Left ventricle myocardium inferior (tissue), 1 donor: ENCODE results near the gene DPP6. TPM values are rescaled to one million over a fixed set of nuclear protein-coding genes. Genes with fewer than 3 reads are reported as not detected.

Experiments used
- DNase-seq: peaks from one replicate; pipeline ENCODE4 v3.0.0-alpha.2; 2020
- H3K27ac ChIP-seq: fragments of 200-600 bp; replicated peaks from 2 replicates; pipeline ENCODE4 v1.8.0; 2021
- H3K27me3 ChIP-seq: fragments of 200-600 bp; 2 replicates; pipeline ENCODE4 v1.8.0; 2021; ENCODE audit warnings: low read depth
- H3K36me3 ChIP-seq: fragments of 200-600 bp; 2 replicates; pipeline ENCODE4 v1.8.0; 2021
- H3K4me1 ChIP-seq: fragments of 200-600 bp; 2 replicates; pipeline ENCODE4 v1.8.0; 2021
- H3K4me3 ChIP-seq: fragments of 200-600 bp; 2 replicates; pipeline ENCODE4 v1.8.0; 2021; ENCODE audit warnings: mild to moderate bottlenecking, moderate library complexity
- H3K9me3 ChIP-seq: fragments of 200-600 bp; replicated peaks from 2 replicates; pipeline ENCODE4 v1.8.0; 2021
- intact Hi-C: fragments of 100-400 bp; cut with micrococcal nuclease; formaldehyde crosslinking; loops from one replicate; pipeline ENCODE4 v1.11.0; 2022
- total RNA-seq: library from RNA; stranded (reverse); fragmentation: NEBNext Ultra II Directional; extraction: Animal tissue kit (Norgen Biotek cat#: 25700); gene quantifications from one replicate; pipeline ENCODE4 v1.2.1, GENCODE V29; 2021
- TF ChIP-seq, protein P1 (sequence below): fragments of 200-600 bp; IDR thresholded peaks from 2 replicates; pipeline ENCODE4 v1.8.0; 2021; ENCODE audit warnings: antibody characterized with exemption, mild to moderate bottlenecking, borderline replicate concordance
- donor health status: DM: no; HTN: yes; CAD: no; lungs with severe emphysema.

DPP6 gene
- total RNA-seq, 1 donor from 2014 or later: 0.25 TPM

DNA sequence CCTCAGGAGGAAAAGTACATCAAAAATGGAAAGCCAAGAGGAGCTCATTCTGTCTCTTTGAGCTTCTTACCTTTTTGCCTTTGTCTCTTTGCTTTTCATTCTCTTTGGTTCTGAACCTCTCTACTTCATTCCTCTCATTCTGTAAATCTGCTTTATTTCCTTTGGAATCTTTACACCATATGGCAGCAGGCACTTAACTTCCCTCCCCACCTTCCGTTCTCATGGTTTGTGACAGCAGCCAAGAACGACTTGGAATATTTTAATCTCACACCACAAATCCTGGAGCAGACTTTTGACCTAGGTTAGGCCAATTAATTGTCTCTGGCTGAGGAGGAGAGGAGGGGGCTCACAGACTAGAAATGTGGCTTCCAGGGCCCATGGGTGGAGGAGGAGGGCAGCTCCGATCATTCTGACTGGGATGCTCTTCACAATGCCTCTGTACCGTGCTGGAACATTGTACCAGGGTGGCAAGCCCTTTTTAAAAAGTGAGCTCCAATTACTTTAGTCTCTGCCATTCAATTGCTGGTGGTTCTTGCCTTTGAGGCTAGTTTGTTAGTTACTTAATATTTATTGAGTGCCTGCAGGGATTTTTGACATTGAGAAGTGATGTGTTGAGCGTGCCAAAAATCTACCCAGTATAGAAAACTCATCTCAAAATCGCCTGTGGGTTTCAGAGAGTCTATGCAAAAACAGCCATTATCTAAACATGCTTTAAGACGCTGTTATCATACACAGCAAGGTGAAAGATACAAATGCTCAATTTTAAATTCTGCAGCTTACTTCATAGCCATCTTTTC is 386.6 kb downstream of the DPP6 start:
- Histone ChIP-seq H3K27ac (no peak overlapping the region), H3K4me3 (no peak overlapping the region), H3K9me3 (no peaks in the 10 kb centered on the region), H3K36me3 (no peaks in the 10 kb centered on the region), H3K27me3 (peaks cover 8% of the 10 kb centered on the region), H3K4me1 (no peaks in the 10 kb centered on the region)
- intact Hi-C loops: no loop called here
- DNase-seq: no peak
- TF ChIP-seq, protein P1, sequence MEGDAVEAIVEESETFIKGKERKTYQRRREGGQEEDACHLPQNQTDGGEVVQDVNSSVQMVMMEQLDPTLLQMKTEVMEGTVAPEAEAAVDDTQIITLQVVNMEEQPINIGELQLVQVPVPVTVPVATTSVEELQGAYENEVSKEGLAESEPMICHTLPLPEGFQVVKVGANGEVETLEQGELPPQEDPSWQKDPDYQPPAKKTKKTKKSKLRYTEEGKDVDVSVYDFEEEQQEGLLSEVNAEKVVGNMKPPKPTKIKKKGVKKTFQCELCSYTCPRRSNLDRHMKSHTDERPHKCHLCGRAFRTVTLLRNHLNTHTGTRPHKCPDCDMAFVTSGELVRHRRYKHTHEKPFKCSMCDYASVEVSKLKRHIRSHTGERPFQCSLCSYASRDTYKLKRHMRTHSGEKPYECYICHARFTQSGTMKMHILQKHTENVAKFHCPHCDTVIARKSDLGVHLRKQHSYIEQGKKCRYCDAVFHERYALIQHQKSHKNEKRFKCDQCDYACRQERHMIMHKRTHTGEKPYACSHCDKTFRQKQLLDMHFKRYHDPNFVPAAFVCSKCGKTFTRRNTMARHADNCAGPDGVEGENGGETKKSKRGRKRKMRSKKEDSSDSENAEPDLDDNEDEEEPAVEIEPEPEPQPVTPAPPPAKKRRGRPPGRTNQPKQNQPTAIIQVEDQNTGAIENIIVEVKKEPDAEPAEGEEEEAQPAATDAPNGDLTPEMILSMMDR: no peak

DNA sequence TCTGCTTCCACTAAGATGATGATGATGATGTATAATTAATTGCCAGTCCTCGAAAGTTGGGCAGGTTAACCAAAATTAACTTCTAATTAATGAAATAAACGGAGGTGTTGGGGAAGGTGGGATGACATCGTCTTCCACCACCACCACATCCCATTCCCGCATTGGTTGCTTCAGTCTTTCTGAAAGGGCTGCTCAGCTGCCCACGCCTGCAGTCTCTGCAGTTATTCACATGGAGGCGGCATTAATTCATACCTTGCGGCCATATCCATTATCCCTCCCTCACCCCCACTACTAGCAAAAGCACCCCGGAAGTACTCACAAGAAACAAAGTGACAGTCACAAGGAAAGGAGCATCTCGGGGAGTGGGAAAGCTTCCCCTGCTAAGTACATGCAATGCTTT is 387.9 kb downstream of the DPP6 start:
- Histone ChIP-seq H3K27ac (no peak overlapping the region), H3K4me1 (no peaks in the 10 kb centered on the region), H3K36me3 (no peaks in the 10 kb centered on the region), H3K9me3 (no peaks in the 10 kb centered on the region), H3K27me3 (peaks cover 8% of the 10 kb centered on the region), H3K4me3 (no peak overlapping the region)
- DNase-seq: no peak
- intact Hi-C loops: no loop called here
- TF ChIP-seq, protein P1: no peak

DNA sequence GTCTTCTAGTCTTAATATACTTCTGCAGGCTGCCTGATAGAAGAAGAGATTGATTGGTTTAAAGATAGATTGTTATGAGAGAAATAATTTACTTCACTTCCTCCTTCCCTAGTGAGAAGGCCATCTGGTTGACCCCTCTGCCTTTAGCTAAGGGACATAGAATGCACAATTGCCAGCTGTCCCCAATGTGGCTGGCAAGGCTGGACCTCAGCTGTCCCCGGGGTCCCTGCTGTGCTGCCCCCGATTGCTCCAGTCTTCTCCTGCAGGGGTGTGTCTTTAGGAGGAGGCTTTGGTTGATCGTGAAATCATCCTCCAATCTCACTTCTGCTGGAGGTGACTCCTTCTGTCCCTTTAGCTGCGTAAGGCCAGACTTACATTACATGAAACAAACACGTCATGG is 388.5 kb downstream of the DPP6 start:
- peaks cover 8% of the 10 kb centered on the region for H3K27me3 ChIP-seq
- H3K9me3 ChIP-seq: no peaks in the 10 kb centered on the region
- no peak overlapping the region for H3K4me3 ChIP-seq
- no peak for DNase-seq
- no peak overlapping the region for H3K27ac ChIP-seq
- TF ChIP-seq, protein P1: no peak
- H3K36me3 ChIP-seq: no peaks in the 10 kb centered on the region
- H3K4me1 ChIP-seq: no peaks in the 10 kb centered on the region
- intact Hi-C loops: no loop called here

DNA sequence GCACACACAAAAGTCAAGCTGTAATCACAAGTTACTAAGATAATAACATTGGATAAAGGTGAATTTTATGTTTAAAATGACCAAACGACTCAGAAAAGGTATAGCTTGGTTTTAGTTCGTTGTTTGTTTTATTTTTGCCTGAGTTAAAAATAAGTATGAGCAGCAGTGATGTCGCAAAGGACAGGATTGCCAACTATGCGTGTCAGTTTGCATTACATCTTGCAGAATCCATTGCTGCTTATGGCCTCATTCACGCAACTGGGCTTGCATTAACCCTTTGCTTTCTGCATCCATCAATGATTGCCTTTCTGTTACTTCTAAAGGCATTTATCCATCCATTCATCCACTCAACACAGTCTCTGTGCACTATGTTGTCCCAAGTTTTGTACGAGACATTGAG is 389.6 kb downstream of the DPP6 start:
- TF ChIP-seq, protein P1: no peak
- H3K9me3 ChIP-seq: no peaks in the 10 kb centered on the region
- H3K4me1 ChIP-seq: no peaks in the 10 kb centered on the region
- H3K27ac ChIP-seq: no peak overlapping the region
- intact Hi-C loops: no loop called here
- H3K36me3 ChIP-seq: no peaks in the 10 kb centered on the region
- no peak overlapping the region for H3K4me3 ChIP-seq
- H3K27me3 ChIP-seq: peaks cover 8% of the 10 kb centered on the region
- DNase-seq: no peak

DNA sequence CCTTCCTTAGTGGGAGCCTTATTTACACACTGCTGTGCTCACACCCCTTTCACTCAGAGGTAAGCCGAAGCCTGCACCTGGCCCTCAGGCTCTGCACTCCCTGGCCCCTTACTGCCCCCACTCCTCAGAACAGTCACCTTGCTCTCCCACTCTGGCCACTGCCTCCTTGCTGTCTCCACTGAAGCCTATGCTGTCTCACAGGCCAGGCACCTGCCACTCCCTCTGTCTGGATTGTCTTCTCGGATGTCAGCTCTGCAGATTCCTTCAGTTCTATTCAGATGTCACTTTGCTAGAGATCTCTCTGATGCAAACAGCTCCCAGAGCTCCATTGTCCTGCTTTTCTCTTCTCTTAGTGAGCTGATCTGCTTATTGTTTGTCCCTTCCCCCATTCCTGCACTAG is 390.7 kb downstream of the DPP6 start:
- Histone ChIP-seq H3K4me1 (no peaks in the 10 kb centered on the region), H3K27ac (no peak overlapping the region), H3K36me3 (no peaks in the 10 kb centered on the region), H3K9me3 (peaks cover 6% of the 10 kb centered on the region), H3K27me3 (peaks cover 8% of the 10 kb centered on the region), H3K4me3 (no peak overlapping the region)
- TF ChIP-seq, protein P1: no peak
- DNase-seq: no peak
- intact Hi-C loops: no loop called here
